ENCODE results near the gene PBOV1. TPM values are rescaled to one million over a fixed set of nuclear protein-coding genes. Genes with fewer than 3 reads are reported as not detected.

The PBOV1 gene
- not detected in 2 replicates for total RNA-seq

GRCh38 chr6:138218449-138218848, at the start of gene PBOV1:
TSS of gene PBOV1 (minus strand) at chr6:138218491. CDS start at chr6:138218395, 96 bp downstream.

Other genes with a start within 250 kb of the PBOV1 start
- gene PERP, start 111.1 kb downstream of the PBOV1 start, total RNA-seq = 10.7 and 18.6 TPM in 2 replicates
- under 0.01 and 0.22 TPM in 2 replicates for gene ARFGEF3, start 56.6 kb downstream of the PBOV1 start, total RNA-seq
- not detected in 2 replicates for gene SMIM28, start 159.4 kb upstream of the PBOV1 start, total RNA-seq
- gene HEBP2, start 185.7 kb upstream of the PBOV1 start, total RNA-seq = 7.7 and 35.2 TPM in 2 replicates

Measured in placental pericyte (primary cell).